Glutamatergic neuron (in vitro differentiated cells): ENCODE results near the gene CDH4. TPM values are rescaled to one million over a fixed set of nuclear protein-coding genes. Genes with fewer than 3 reads are reported as not detected.

ENCODE experiments used
- DNase-seq: peaks from one replicate; pipeline ENCODE4 v3.0.0; 2022
- H3K27ac Mint-ChIP-seq: one replicate; pipeline ENCODE4 v1.8.0; 2020; ENCODE audit warnings: mild to moderate bottlenecking, mixed read lengths, inconsistent platforms; ENCODE audit not compliant: unreplicated experiment
- H3K27me3 Mint-ChIP-seq: one replicate; pipeline ENCODE4 v1.8.0; 2020; ENCODE audit warnings: mild to moderate bottlenecking, moderate library complexity, mixed read lengths, inconsistent platforms; ENCODE audit not compliant: unreplicated experiment
- H3K36me3 Mint-ChIP-seq: one replicate; pipeline ENCODE4 v1.8.0; 2020; ENCODE audit warnings: mild to moderate bottlenecking, mixed read lengths, inconsistent platforms; ENCODE audit not compliant: unreplicated experiment
- H3K4me1 Mint-ChIP-seq: one replicate; pipeline ENCODE4 v1.8.0; 2020; ENCODE audit warnings: mild to moderate bottlenecking, low read depth, mixed read lengths, inconsistent platforms; ENCODE audit not compliant: unreplicated experiment
- H3K4me3 Mint-ChIP-seq: one replicate; pipeline ENCODE4 v1.8.0; 2020; ENCODE audit warnings: mild to moderate bottlenecking, mixed read lengths, inconsistent platforms; ENCODE audit not compliant: unreplicated experiment
- H3K9me3 Mint-ChIP-seq: one replicate; pipeline ENCODE4 v1.8.0; 2020; ENCODE audit warnings: mild to moderate bottlenecking, moderate library complexity, mixed read lengths, inconsistent platforms; ENCODE audit not compliant: unreplicated experiment
- CTCF ChIP-seq: fragments of 200-600 bp; sonication (generic); IDR thresholded peaks from one replicate; pipeline ENCODE4 v1.5.0; 2021; ENCODE audit not compliant: partially characterized antibody, unreplicated experiment
- total RNA-seq: library from RNA; stranded (reverse); fragmentation: NEBNext Ultra II Directional; extraction: Animal tissue kit (Norgen Biotek cat#: 25700); gene quantifications from one replicate; pipeline ENCODE4 v1.2.1, GENCODE V29; 2021; ENCODE audit not compliant: unreplicated experiment

Gene CDH4
- total RNA-seq, 1 donor from 2014 or later: 1.2 TPM

- no peak for DNase-seq
- H3K9me3 Mint-ChIP-seq: peaks cover 10% of the 10 kb centered on the region
- TF ChIP-seq CTCF: no peak
- H3K27ac Mint-ChIP-seq: no peak overlapping the region
- H3K4me1 Mint-ChIP-seq: no peaks in the 10 kb centered on the region
- H3K4me3 Mint-ChIP-seq: no peak overlapping the region
- peaks cover 1% of the 10 kb centered on the region for H3K27me3 Mint-ChIP-seq
- no peaks in the 10 kb centered on the region for H3K36me3 Mint-ChIP-seq
Measured at GRCh38 chr20:61966492-61967244, 714.6 kb downstream of the CDH4 start.

- peaks cover 10% of the 10 kb centered on the region for H3K9me3 Mint-ChIP-seq
- H3K36me3 Mint-ChIP-seq: peaks cover 3% of the 10 kb centered on the region
- peaks cover 1% of the 10 kb centered on the region for H3K27me3 Mint-ChIP-seq
- no peaks in the 10 kb centered on the region for H3K4me1 Mint-ChIP-seq
- no peak for TF ChIP-seq CTCF
- no peak overlapping the region for H3K27ac Mint-ChIP-seq
- DNase-seq: no peak
- no peak overlapping the region for H3K4me3 Mint-ChIP-seq
Measured at GRCh38 chr20:61967300-61967699, 715.2 kb downstream of the CDH4 start.

GRCh38 chr20:61968036-61968810 is 716.2 kb downstream of the CDH4 start:
- Mint-ChIP-seq H3K36me3 (peaks cover 6% of the 10 kb centered on the region), H3K4me3 (no peak overlapping the region), H3K27ac (no peak overlapping the region), H3K27me3 (peaks cover 1% of the 10 kb centered on the region), H3K4me1 (no peaks in the 10 kb centered on the region), H3K9me3 (peaks cover 10% of the 10 kb centered on the region)
- DNase-seq: no peak
- TF ChIP-seq CTCF: no peak

GRCh38 chr20:61968932-61969331 is 716.9 kb downstream of the CDH4 start:
- H3K4me1 Mint-ChIP-seq: no peaks in the 10 kb centered on the region
- H3K9me3 Mint-ChIP-seq: peaks cover 6% of the 10 kb centered on the region
- peaks cover 1% of the 10 kb centered on the region for H3K27me3 Mint-ChIP-seq
- no peak for DNase-seq
- no peak overlapping the region for H3K27ac Mint-ChIP-seq
- peaks cover 6% of the 10 kb centered on the region for H3K36me3 Mint-ChIP-seq
- no peak overlapping the region for H3K4me3 Mint-ChIP-seq
- TF ChIP-seq CTCF: no peak

- no peak for TF ChIP-seq CTCF
- Mint-ChIP-seq H3K9me3 (peaks cover 2% of the 10 kb centered on the region), H3K4me3 (no peak overlapping the region), H3K4me1 (no peaks in the 10 kb centered on the region), H3K27me3 (peaks cover 1% of the 10 kb centered on the region), H3K36me3 (peaks cover 6% of the 10 kb centered on the region), H3K27ac (no peak overlapping the region)
- no peak for DNase-seq
Measured at GRCh38 chr20:61969806-61970205, 717.7 kb downstream of the CDH4 start.
